IMR-90 (cell line): ENCODE data around the gene DHH. TPM values are rescaled to one million over a fixed set of nuclear protein-coding genes. Genes with fewer than 3 reads are reported as not detected.

ENCODE experiments used
- ATAC-seq: fragments of 200-7000 bp; cut with Tn5 transposase; 2 replicates; pipeline ENCODE4 v1.9.1; 2020; ENCODE audit warnings: low read depth, mild to moderate bottlenecking, moderate library complexity
- BruUV-seq: library from RNA; stranded (reverse); fragments of 400-500 nt; replicated peaks from 2 replicates; lab custom pipeline; 2021; lab: Mats Ljungman, UMichigan
- CTCF ChIA-PET: fragments of 300-600 bp; formaldehyde crosslinking; extraction: SDS; loops from one replicate; lab custom pipeline; 2021; ENCODE audit warnings: antibody characterized with exemption; lab: Yijun Ruan, JAX
- POLR2A ChIA-PET: fragments of 300-600 bp; sonication (Branson Sonifier 250); formaldehyde crosslinking; loops from one replicate; lab custom pipeline; 2022; ENCODE audit warnings: antibody characterized with exemption; ENCODE audit not compliant: unreplicated experiment; lab: Charles Lee
- DNase-seq: peaks from one replicate; pipeline ENCODE4 v3.0.0; 2013
- H2AFZ ChIP-seq: replicated peaks from 2 replicates; pipeline ENCODE3; 2013; ENCODE audit warnings: low read length, mild to moderate bottlenecking; ENCODE audit not compliant: poor library complexity
- H2AK5ac ChIP-seq: 2 replicates; pipeline ENCODE4 v1.6.1; 2013; ENCODE audit warnings: low read depth, low read length, inconsistent platforms
- H2AK9ac ChIP-seq: replicated peaks from 2 replicates; pipeline ENCODE3; 2013; ENCODE audit warnings: mild to moderate bottlenecking, low read depth, low read length, moderate library complexity; ENCODE audit not compliant: poor library complexity
- H2BK120ac ChIP-seq: 2 replicates; pipeline ENCODE4 v1.6.1; 2013; ENCODE audit warnings: low read depth, low read length, inconsistent platforms
- H2BK15ac ChIP-seq: 3 replicates; pipeline ENCODE4 v1.6.1; 2013; ENCODE audit warnings: low read depth, low read length, inconsistent platforms
- H2BK20ac ChIP-seq: 2 replicates; pipeline ENCODE4 v1.6.1; 2013; ENCODE audit warnings: low read depth, mild to moderate bottlenecking, inconsistent platforms, low read length, moderate library complexity
- H2BK5ac ChIP-seq: 2 replicates; pipeline ENCODE4 v1.6.1; 2013; ENCODE audit warnings: mild to moderate bottlenecking, low read depth, low read length, inconsistent platforms; ENCODE audit not compliant: poor library complexity, severe bottlenecking
- H3K14ac ChIP-seq: replicated peaks from 2 replicates; pipeline ENCODE4 v1.6.1; 2013; ENCODE audit warnings: low read depth, low read length, inconsistent platforms
- H3K18ac ChIP-seq: 2 replicates; pipeline ENCODE4 v1.6.1; 2013; ENCODE audit warnings: low read depth, low read length, control low read depth
- H3K23ac ChIP-seq: 2 replicates; pipeline ENCODE4 v1.6.1; 2013; ENCODE audit warnings: low read depth, low read length, inconsistent platforms
- H3K27ac ChIP-seq: 2 replicates; pipeline ENCODE4 v1.5.1; 2013; ENCODE audit warnings: mild to moderate bottlenecking, control low read depth, low read length; ENCODE audit not compliant: insufficient read depth
- H3K27me3 ChIP-seq: 2 replicates; pipeline ENCODE4 v1.6.1; 2013; ENCODE audit warnings: low read length; ENCODE audit not compliant: control insufficient read depth, insufficient read depth
- H3K36me3 ChIP-seq: 2 replicates; pipeline ENCODE4 v1.6.1; 2013; ENCODE audit warnings: low read length, mixed read lengths; ENCODE audit not compliant: control insufficient read depth, insufficient read depth
- H3K4ac ChIP-seq: 2 replicates; pipeline ENCODE4 v1.6.1; 2013; ENCODE audit warnings: low read depth, low read length, inconsistent platforms
- H3K4me1 ChIP-seq: 2 replicates; pipeline ENCODE4 v1.6.1; 2013; ENCODE audit warnings: low read length, mixed read lengths; ENCODE audit not compliant: control insufficient read depth, insufficient read depth
- H3K4me2 ChIP-seq: 2 replicates; pipeline ENCODE4 v1.6.1; 2013; ENCODE audit warnings: low read depth, mild to moderate bottlenecking, control low read depth, low read length, moderate library complexity
- H3K4me3 ChIP-seq: 2 replicates; pipeline ENCODE4 v1.5.1; 2013; ENCODE audit warnings: low read depth, mild to moderate bottlenecking, control low read depth, low read length, moderate library complexity; ENCODE audit not compliant: insufficient read depth
- H3K56ac ChIP-seq: 2 replicates; pipeline ENCODE4 v1.6.1; 2013; ENCODE audit warnings: low read length, inconsistent platforms; ENCODE audit not compliant: insufficient read depth; ENCODE audit errors: extremely low read depth
- H3K79me1 ChIP-seq, 2 experiments: 2 replicates each; pipeline ENCODE4 v1.6.1; 2013; ENCODE audit warnings: low read length in 2 of 2, inconsistent platforms in 1 of 2, low read depth in 1 of 2
- H3K9ac ChIP-seq: 2 replicates; pipeline ENCODE4 v1.6.1; 2013; ENCODE audit warnings: low read depth, low read length, control low read depth
- H3K9me1 ChIP-seq: 2 replicates; pipeline ENCODE4 v1.6.1; 2013; ENCODE audit warnings: low read length, inconsistent platforms; ENCODE audit not compliant: insufficient read depth
- H3K9me3 ChIP-seq: 2 replicates; pipeline ENCODE4 v1.6.1; 2013; ENCODE audit warnings: low read length; ENCODE audit not compliant: control insufficient read depth, insufficient read depth
- H4K20me1 ChIP-seq: 2 replicates; pipeline ENCODE4 v1.6.1; 2013; ENCODE audit warnings: low read length, inconsistent platforms; ENCODE audit not compliant: insufficient read depth
- H4K5ac ChIP-seq: 2 replicates; pipeline ENCODE4 v1.6.1; 2013; ENCODE audit warnings: mild to moderate bottlenecking, low read depth, low read length, control low read depth
- H4K8ac ChIP-seq, 2 experiments: 2 replicates each; pipeline ENCODE4 v1.6.1; 2013; ENCODE audit warnings: low read depth in 2 of 2, low read length in 2 of 2, control low read depth in 1 of 2, inconsistent platforms in 1 of 2
- H4K91ac ChIP-seq: 2 replicates; pipeline ENCODE4 v1.6.1; 2013; ENCODE audit warnings: low read depth, low read length, inconsistent platforms; ENCODE audit not compliant: insufficient read depth
- BHLHE40 ChIP-seq: fragments of 150-350 bp; IDR thresholded peaks from 2 replicates; pipeline ENCODE4 v1.6.1; 2016; ENCODE audit warnings: mild to moderate bottlenecking, low read depth, low read length
- CEBPB ChIP-seq: IDR thresholded peaks from 2 replicates; pipeline ENCODE4 v1.6.1; 2012; ENCODE audit warnings: low read depth, low read length, improper control_type of control experiment
- CHD1 ChIP-seq: IDR thresholded peaks from 2 replicates; pipeline ENCODE4 v1.6.1; 2012; ENCODE audit warnings: low read depth, low read length, improper control_type of control experiment
- MAZ ChIP-seq: IDR thresholded peaks from 2 replicates; pipeline ENCODE4 v1.6.1; 2012; ENCODE audit warnings: low read depth, mild to moderate bottlenecking, low read length, improper control_type of control experiment, moderate library complexity, borderline replicate concordance
- MXI1 ChIP-seq: IDR thresholded peaks from 2 replicates; pipeline ENCODE4 v1.6.1; 2012; ENCODE audit warnings: low read depth, mild to moderate bottlenecking, low read length, moderate library complexity, borderline replicate concordance
- NFE2L2 ChIP-seq: fragments of 150-350 bp; IDR thresholded peaks from 2 replicates; pipeline ENCODE4 v1.6.1; 2016; ENCODE audit warnings: low read depth, mild to moderate bottlenecking, low read length
- POLR2A ChIP-seq: IDR thresholded peaks from 2 replicates; pipeline ENCODE4 v1.6.1; 2012; ENCODE audit warnings: mild to moderate bottlenecking, low read depth, low read length
- RFX5 ChIP-seq: IDR thresholded peaks from 2 replicates; pipeline ENCODE4 v1.8.0; 2012; ENCODE audit warnings: low read depth, mild to moderate bottlenecking, low read length, moderate library complexity
- SMC3 ChIP-seq: fragments of 150-350 bp; IDR thresholded peaks from 2 replicates; pipeline ENCODE4 v1.6.1; 2016; ENCODE audit warnings: low read depth, mild to moderate bottlenecking, antibody characterized with exemption, low read length, moderate library complexity
- WGBS, 2 experiments: methylation state at CpG; one replicate each; pipeline versions ENCODE4 v1.1.5 to v1.1.7; 2013; ENCODE audit warnings: missing lambda C conversion rate in 2 of 2; ENCODE audit not compliant: insufficient read length in 1 of 2; ENCODE audit errors: extremely low coverage in 2 of 2; 5-methylcytosine and 5-hydroxymethylcytosine counted together
- dilution Hi-C: fragments of 300-500 bp; cut with HindIII; formaldehyde crosslinking; loops from one replicate; pipeline ENCODE4 v1.14.3; 2018; ENCODE audit warnings: low sequenced_read_pairs; ENCODE audit not compliant: unreplicated experiment
- in situ Hi-C: fragments of 300-500 bp; cut with MboI; formaldehyde crosslinking; loops from 3 replicates; pipeline ENCODE4 v1.14.3; 2019; ENCODE audit warnings: low sequenced_read_pairs, inconsistent platforms, mixed read lengths
- intact Hi-C: fragments of 100-400 bp; cut with micrococcal nuclease; formaldehyde crosslinking; loops from 2 replicates; pipeline ENCODE4 v1.10.0; 2022
- polyA plus RNA-seq, 3 experiments: library from polyadenylated mRNA; depleted of rRNA; stranded (reverse); fragments of >200 nt; gene quantifications; 2 replicates each; pipeline ENCODE4 v1.2.3, GENCODE V29; 2012; ENCODE audit warnings: low replicate concordance in 1 of 3
- total RNA-seq: library from RNA; depleted of rRNA; stranded (reverse); fragments of >200 nt; gene quantifications from 2 replicates; pipeline ENCODE4 v1.2.3, GENCODE V29; 2012
- TF ChIP-seq, protein P1 (sequence below): fragments of 150-350 bp; IDR thresholded peaks from 2 replicates; pipeline ENCODE4 v1.6.1; 2017; ENCODE audit warnings: mild to moderate bottlenecking, antibody characterized with exemption, low read length, low read depth
- TF ChIP-seq, protein P2 (sequence below): conservative IDR thresholded peaks from 2 replicates; pipeline ENCODE4 v1.5.1; 2012; ENCODE audit warnings: mild to moderate bottlenecking, low read depth, low read length, improper control_type of control experiment
- TF ChIP-seq, protein P3 (sequence below): fragments of 150-350 bp; IDR thresholded peaks from 2 replicates; pipeline ENCODE4 v1.6.1; 2016; ENCODE audit warnings: low read depth, mild to moderate bottlenecking, low read length, moderate library complexity, borderline replicate concordance

DHH gene
- total and polyA plus RNA-seq, 2 of the 4 experiments (the other 2 are of a cell fraction) = under 0.01 to 0.07 TPM

DNA sequence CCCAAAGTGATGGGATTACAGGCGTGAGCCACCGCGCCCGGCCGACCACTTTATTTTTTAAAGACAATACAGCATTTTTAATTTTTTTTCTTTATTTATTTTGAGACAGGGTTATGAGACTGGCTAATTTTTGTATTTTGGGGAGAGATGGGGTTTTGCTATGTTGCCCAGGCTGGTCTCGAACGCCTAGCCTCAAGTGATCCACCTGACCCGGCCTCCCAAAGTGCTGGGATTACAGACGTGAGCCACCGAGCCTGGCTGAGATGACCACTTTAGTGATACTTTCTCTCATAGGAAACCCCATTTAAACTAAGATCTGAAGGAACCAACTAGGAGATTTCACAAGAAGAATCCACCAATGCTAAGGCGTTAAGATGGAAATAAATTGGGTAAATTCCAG, 23.6 kb downstream of the DHH start:
- intact Hi-C loops = no loop called here

More for the DNA sequence above, 23.6 kb downstream of the DHH start:
- no peak overlapping the region for H3K4ac ChIP-seq
- H3K36me3 ChIP-seq = no peaks in the 10 kb centered on the region
- no peak for DNase-seq
- H3K27ac ChIP-seq = no peak overlapping the region
- WGBS, 2 experiments = 100% methylated on average over 1 of the region's 11 CpGs; no CpG with 5 or more reads in 1 of the 2 experiments
- POLR2A ChIA-PET = no interaction called here
- H2AK5ac ChIP-seq = no peak overlapping the region
- no peaks in the 10 kb centered on the region for H4K20me1 ChIP-seq
- no peak overlapping the region for H3K56ac ChIP-seq
- no peak overlapping the region for H2BK20ac ChIP-seq
- TF ChIP-seq MAZ (no peak), MXI1 (no peak), POLR2A (no peak), RFX5 (no peak), BHLHE40 (no peak), SMC3 (no peak), CEBPB (no peak), NFE2L2 (no peak), CHD1 (no peak)
- TF ChIP-seq, protein P1, sequence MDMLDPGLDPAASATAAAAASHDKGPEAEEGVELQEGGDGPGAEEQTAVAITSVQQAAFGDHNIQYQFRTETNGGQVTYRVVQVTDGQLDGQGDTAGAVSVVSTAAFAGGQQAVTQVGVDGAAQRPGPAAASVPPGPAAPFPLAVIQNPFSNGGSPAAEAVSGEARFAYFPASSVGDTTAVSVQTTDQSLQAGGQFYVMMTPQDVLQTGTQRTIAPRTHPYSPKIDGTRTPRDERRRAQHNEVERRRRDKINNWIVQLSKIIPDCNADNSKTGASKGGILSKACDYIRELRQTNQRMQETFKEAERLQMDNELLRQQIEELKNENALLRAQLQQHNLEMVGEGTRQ = no peak
- TF ChIP-seq, protein P2, sequence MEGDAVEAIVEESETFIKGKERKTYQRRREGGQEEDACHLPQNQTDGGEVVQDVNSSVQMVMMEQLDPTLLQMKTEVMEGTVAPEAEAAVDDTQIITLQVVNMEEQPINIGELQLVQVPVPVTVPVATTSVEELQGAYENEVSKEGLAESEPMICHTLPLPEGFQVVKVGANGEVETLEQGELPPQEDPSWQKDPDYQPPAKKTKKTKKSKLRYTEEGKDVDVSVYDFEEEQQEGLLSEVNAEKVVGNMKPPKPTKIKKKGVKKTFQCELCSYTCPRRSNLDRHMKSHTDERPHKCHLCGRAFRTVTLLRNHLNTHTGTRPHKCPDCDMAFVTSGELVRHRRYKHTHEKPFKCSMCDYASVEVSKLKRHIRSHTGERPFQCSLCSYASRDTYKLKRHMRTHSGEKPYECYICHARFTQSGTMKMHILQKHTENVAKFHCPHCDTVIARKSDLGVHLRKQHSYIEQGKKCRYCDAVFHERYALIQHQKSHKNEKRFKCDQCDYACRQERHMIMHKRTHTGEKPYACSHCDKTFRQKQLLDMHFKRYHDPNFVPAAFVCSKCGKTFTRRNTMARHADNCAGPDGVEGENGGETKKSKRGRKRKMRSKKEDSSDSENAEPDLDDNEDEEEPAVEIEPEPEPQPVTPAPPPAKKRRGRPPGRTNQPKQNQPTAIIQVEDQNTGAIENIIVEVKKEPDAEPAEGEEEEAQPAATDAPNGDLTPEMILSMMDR = no peak
- TF ChIP-seq, protein P3, sequence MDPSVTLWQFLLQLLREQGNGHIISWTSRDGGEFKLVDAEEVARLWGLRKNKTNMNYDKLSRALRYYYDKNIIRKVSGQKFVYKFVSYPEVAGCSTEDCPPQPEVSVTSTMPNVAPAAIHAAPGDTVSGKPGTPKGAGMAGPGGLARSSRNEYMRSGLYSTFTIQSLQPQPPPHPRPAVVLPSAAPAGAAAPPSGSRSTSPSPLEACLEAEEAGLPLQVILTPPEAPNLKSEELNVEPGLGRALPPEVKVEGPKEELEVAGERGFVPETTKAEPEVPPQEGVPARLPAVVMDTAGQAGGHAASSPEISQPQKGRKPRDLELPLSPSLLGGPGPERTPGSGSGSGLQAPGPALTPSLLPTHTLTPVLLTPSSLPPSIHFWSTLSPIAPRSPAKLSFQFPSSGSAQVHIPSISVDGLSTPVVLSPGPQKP = no peak
- H2BK120ac ChIP-seq = no peak overlapping the region
- no peak overlapping the region for H2AFZ ChIP-seq
- no peak for ATAC-seq
- no peak overlapping the region for H3K18ac ChIP-seq
- H3K23ac ChIP-seq = no peak overlapping the region
- BruUV-seq = no TSS peak
- H3K9me3 ChIP-seq = no peaks in the 10 kb centered on the region
- no peak overlapping the region for H4K5ac ChIP-seq
- no peak overlapping the region for H3K9ac ChIP-seq
- H2BK5ac ChIP-seq = no peak overlapping the region
- no peaks in the 10 kb centered on the region for H3K27me3 ChIP-seq
- no peak overlapping the region for H3K14ac ChIP-seq
- no peaks in the 10 kb centered on the region; the same call in 1 of the 2 replicates for H3K4me1 ChIP-seq
- H3K4me3 ChIP-seq = no peak overlapping the region
- H3K9me1 ChIP-seq = no peaks in the 10 kb centered on the region
- no peak overlapping the region for H4K8ac ChIP-seq
- no peak overlapping the region for H3K4me2 ChIP-seq
- H2BK15ac ChIP-seq = no peak overlapping the region
- CTCF ChIA-PET = no interaction called here
- H3K79me1 ChIP-seq = no peaks in the 10 kb centered on the region
- dilution Hi-C loops (no loop called here), in situ Hi-C loops (no loop called here)
- H2AK9ac ChIP-seq = no peak overlapping the region
- no peak overlapping the region for H4K91ac ChIP-seq
